Measurements from ENCODE around the gene SLC11A2.

GRCh38 chr12:51017452-51017851 lies 8.7 kb downstream of the SLC11A2 start:
- TF ChIP-seq CTCF (optimal IDR thresholded peaks at IDR 0.05 in 1 of 3, IDR thresholded peaks at IDR 0.05 in 1 of 3, conservative IDR thresholded peaks at IDR 0.05 in 1 of 3; ENCODE audit: extremely low read depth in 1 of 3, insufficient read depth in 2 of 3, low read length in 3 of 3): no peak
- TF ChIP-seq EZH2 (IDR thresholded peaks at IDR 0.05; ENCODE audit: low read length): no peak
